HTERT RPE-1 (cell line): ENCODE data around the gene GAD1.

Experiments used
- in situ Hi-C: fragments of 300-500 bp; cut with MboI; formaldehyde crosslinking; loops from 4 replicates; pipeline ENCODE4 v1.14.3; 2020; ENCODE audit warnings: low sequenced_read_pairs

Gene GAD1

GRCh38 chr2:170840717-170841210, 24.1 kb downstream of the GAD1 start:
- in situ Hi-C loops = no loop called here

GRCh38 chr2:170842785-170843184, 26.1 kb downstream of the GAD1 start:
- in situ Hi-C loops = no loop called here

GRCh38 chr2:170843656-170844055, 27.0 kb downstream of the GAD1 start:
- in situ Hi-C loops = no loop called here

- in situ Hi-C loops = no loop called here
Measured at GRCh38 chr2:170845343-170845742, 28.7 kb downstream of the GAD1 start.

GRCh38 chr2:170846314-170846713, 29.6 kb downstream of the GAD1 start:
- in situ Hi-C loops = no loop called here

GRCh38 chr2:170847716-170848115, 31.0 kb downstream of the GAD1 start:
- in situ Hi-C loops = no loop called here

GRCh38 chr2:170848587-170848986, 31.9 kb downstream of the GAD1 start:
- in situ Hi-C loops = no loop called here

GRCh38 chr2:170850251-170850650, 33.6 kb downstream of the GAD1 start:
- in situ Hi-C loops = no loop called here

GRCh38 chr2:170851635-170852034, 34.9 kb downstream of the GAD1 start:
- in situ Hi-C loops = no loop called here

GRCh38 chr2:170856066-170856465, 39.4 kb downstream of the GAD1 start:
- in situ Hi-C loops = no loop called here

GRCh38 chr2:170862286-170862902, 45.7 kb downstream of the GAD1 start:
- in situ Hi-C loops = no loop called here

GRCh38 chr2:170863087-170863486, 46.4 kb downstream of the GAD1 start:
- in situ Hi-C loops = no loop called here

GRCh38 chr2:170869036-170869435, 52.3 kb downstream of the GAD1 start:
- in situ Hi-C loops = no loop called here

- in situ Hi-C loops = no loop called here
Measured at GRCh38 chr2:170869461-170869860, 52.8 kb downstream of the GAD1 start.

GRCh38 chr2:170873035-170873692, 56.5 kb downstream of the GAD1 start:
- in situ Hi-C loops = no loop called here

- in situ Hi-C loops = no loop called here
Measured at GRCh38 chr2:170878066-170878465, 61.4 kb downstream of the GAD1 start.

- in situ Hi-C loops = no loop called here
Measured at GRCh38 chr2:170878505-170878904, 61.8 kb downstream of the GAD1 start.

- in situ Hi-C loops = no loop called here
Measured at GRCh38 chr2:170881840-170882239, 65.2 kb downstream of the GAD1 start.

- in situ Hi-C loops = no loop called here
Measured at GRCh38 chr2:170882758-170883157, 66.1 kb downstream of the GAD1 start.

- in situ Hi-C loops = no loop called here
Measured at GRCh38 chr2:170883683-170884082, 67.0 kb downstream of the GAD1 start.

- in situ Hi-C loops = no loop called here
Measured at GRCh38 chr2:170885130-170885791, 68.6 kb downstream of the GAD1 start.

- in situ Hi-C loops = no loop called here
Measured at GRCh38 chr2:170886386-170886785, 69.7 kb downstream of the GAD1 start.
